ENCODE data around the gene EYA3. TPM values are rescaled to one million over a fixed set of nuclear protein-coding genes. Genes with fewer than 3 reads are reported as not detected.

Gene EYA3
- total RNA-seq, 1 donor from 2014 or later, result 20.7 TPM

- no peaks in the 10 kb centered on the region for H3K9me3 Mint-ChIP-seq (ENCODE audit: unreplicated experiment)
- DNase-seq (ENCODE audit: low spot score), result no peak
- peak overlapping the region; percentile 44 for H3K27ac Mint-ChIP-seq (ENCODE audit: unreplicated experiment)
- no peaks in the 10 kb centered on the region for H3K27me3 Mint-ChIP-seq (ENCODE audit: unreplicated experiment)
- no peaks in the 10 kb centered on the region for H3K36me3 Mint-ChIP-seq (ENCODE audit: low read depth, unreplicated experiment)
- no peak for TF ChIP-seq CTCF (IDR thresholded peaks at IDR 0.05; ENCODE audit: unreplicated experiment)
- H3K4me3 Mint-ChIP-seq (ENCODE audit: unreplicated experiment), result no peak overlapping the region
- H3K4me1 Mint-ChIP-seq (ENCODE audit: unreplicated experiment), result peaks cover 3% of the 10 kb centered on the region
Observed at GRCh38 chr1:28056129-28056925, 32.1 kb downstream of the EYA3 start.

GRCh38 chr1:28050776-28051175 is 37.6 kb downstream of the EYA3 start:
- H3K27ac Mint-ChIP-seq (ENCODE audit: unreplicated experiment), result no peak overlapping the region
- H3K4me3 Mint-ChIP-seq (ENCODE audit: unreplicated experiment), result no peak overlapping the region
- no peaks in the 10 kb centered on the region for H3K36me3 Mint-ChIP-seq (ENCODE audit: low read depth, unreplicated experiment)
- peaks cover 1% of the 10 kb centered on the region for H3K27me3 Mint-ChIP-seq (ENCODE audit: unreplicated experiment)
- no peak for DNase-seq (ENCODE audit: low spot score)
- H3K9me3 Mint-ChIP-seq (ENCODE audit: unreplicated experiment), result no peaks in the 10 kb centered on the region
- TF ChIP-seq CTCF (IDR thresholded peaks at IDR 0.05; ENCODE audit: unreplicated experiment), result no peak
- no peaks in the 10 kb centered on the region for H3K4me1 Mint-ChIP-seq (ENCODE audit: unreplicated experiment)

GRCh38 chr1:28046716-28047115 is 41.7 kb downstream of the EYA3 start:
- Mint-ChIP-seq H3K36me3 (ENCODE audit: low read depth, unreplicated experiment) (no peaks in the 10 kb centered on the region), H3K4me3 (ENCODE audit: unreplicated experiment) (no peak overlapping the region), H3K27ac (ENCODE audit: unreplicated experiment) (peak overlapping the region; percentile 23), H3K4me1 (ENCODE audit: unreplicated experiment) (no peaks in the 10 kb centered on the region), H3K27me3 (ENCODE audit: unreplicated experiment) (peaks cover 1% of the 10 kb centered on the region), H3K9me3 (ENCODE audit: unreplicated experiment) (no peaks in the 10 kb centered on the region)
- no peak for DNase-seq (ENCODE audit: low spot score)
- TF ChIP-seq CTCF (IDR thresholded peaks at IDR 0.05; ENCODE audit: unreplicated experiment), result no peak

- DNase-seq (ENCODE audit: low spot score), result no peak
- no peak for TF ChIP-seq CTCF (IDR thresholded peaks at IDR 0.05; ENCODE audit: unreplicated experiment)
- Mint-ChIP-seq H3K36me3 (ENCODE audit: low read depth, unreplicated experiment) (no peaks in the 10 kb centered on the region), H3K27me3 (ENCODE audit: unreplicated experiment) (peaks cover 1% of the 10 kb centered on the region), H3K4me3 (ENCODE audit: unreplicated experiment) (peak overlapping the region; percentile 17), H3K27ac (ENCODE audit: unreplicated experiment) (no peak overlapping the region), H3K4me1 (ENCODE audit: unreplicated experiment) (no peaks in the 10 kb centered on the region), H3K9me3 (ENCODE audit: unreplicated experiment) (no peaks in the 10 kb centered on the region)
Observed at GRCh38 chr1:28045777-28046176, 42.6 kb downstream of the EYA3 start.

GRCh38 chr1:28044399-28044798 is 44.0 kb downstream of the EYA3 start:
- DNase-seq (ENCODE audit: low spot score), result no peak
- Mint-ChIP-seq H3K9me3 (ENCODE audit: unreplicated experiment) (no peaks in the 10 kb centered on the region), H3K36me3 (ENCODE audit: low read depth, unreplicated experiment) (no peaks in the 10 kb centered on the region), H3K27ac (ENCODE audit: unreplicated experiment) (no peak overlapping the region), H3K4me3 (ENCODE audit: unreplicated experiment) (no peak overlapping the region), H3K27me3 (ENCODE audit: unreplicated experiment) (no peaks in the 10 kb centered on the region), H3K4me1 (ENCODE audit: unreplicated experiment) (no peaks in the 10 kb centered on the region)
- TF ChIP-seq CTCF (IDR thresholded peaks at IDR 0.05; ENCODE audit: unreplicated experiment), result no peak

Data from endothelial cell (in vitro differentiated cells).